Measurements from ENCODE around the gene PEX6.

Gene PEX6, protein sequence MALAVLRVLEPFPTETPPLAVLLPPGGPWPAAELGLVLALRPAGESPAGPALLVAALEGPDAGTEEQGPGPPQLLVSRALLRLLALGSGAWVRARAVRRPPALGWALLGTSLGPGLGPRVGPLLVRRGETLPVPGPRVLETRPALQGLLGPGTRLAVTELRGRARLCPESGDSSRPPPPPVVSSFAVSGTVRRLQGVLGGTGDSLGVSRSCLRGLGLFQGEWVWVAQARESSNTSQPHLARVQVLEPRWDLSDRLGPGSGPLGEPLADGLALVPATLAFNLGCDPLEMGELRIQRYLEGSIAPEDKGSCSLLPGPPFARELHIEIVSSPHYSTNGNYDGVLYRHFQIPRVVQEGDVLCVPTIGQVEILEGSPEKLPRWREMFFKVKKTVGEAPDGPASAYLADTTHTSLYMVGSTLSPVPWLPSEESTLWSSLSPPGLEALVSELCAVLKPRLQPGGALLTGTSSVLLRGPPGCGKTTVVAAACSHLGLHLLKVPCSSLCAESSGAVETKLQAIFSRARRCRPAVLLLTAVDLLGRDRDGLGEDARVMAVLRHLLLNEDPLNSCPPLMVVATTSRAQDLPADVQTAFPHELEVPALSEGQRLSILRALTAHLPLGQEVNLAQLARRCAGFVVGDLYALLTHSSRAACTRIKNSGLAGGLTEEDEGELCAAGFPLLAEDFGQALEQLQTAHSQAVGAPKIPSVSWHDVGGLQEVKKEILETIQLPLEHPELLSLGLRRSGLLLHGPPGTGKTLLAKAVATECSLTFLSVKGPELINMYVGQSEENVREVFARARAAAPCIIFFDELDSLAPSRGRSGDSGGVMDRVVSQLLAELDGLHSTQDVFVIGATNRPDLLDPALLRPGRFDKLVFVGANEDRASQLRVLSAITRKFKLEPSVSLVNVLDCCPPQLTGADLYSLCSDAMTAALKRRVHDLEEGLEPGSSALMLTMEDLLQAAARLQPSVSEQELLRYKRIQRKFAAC

DNA sequence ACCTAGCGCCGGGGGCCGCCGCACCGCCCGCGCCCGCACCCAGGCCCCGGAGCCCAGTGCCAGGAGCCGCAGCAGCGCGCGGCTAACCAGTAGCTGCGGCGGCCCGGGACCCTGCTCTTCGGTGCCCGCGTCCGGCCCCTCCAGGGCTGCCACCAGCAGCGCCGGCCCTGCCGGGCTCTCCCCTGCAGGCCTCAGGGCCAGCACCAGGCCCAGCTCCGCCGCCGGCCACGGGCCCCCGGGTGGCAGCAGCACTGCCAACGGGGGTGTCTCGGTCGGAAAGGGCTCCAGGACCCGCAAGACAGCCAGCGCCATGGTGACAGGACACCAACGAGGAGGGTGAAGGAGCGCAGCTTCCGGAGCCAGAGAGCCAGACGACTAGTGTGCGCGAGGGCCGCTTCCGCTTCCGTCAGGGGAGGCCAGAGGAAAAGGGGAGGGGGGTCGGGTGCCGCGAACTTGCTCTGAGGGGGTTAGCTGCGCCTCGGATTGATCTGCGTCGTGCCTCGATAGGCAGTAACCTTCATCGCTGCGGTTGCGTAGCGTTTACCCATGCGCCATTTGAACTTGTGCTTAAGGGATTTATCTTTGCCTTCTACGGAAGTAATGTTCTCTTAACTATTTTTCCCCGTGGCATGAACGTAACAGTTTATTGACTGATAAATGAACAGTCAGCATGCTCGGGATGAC is at the start of gene PEX6:
TSS of gene PEX6 (minus strand) at position 343 of the 684 bp plus-strand sequence. CDS start at position 312, 31 bp downstream.
- DNase-seq: peak; percentile 91

- no peak for DNase-seq
Observed at GRCh38 chr6:43026365-43026764, 47.4 kb upstream of the PEX6 start.

DNA sequence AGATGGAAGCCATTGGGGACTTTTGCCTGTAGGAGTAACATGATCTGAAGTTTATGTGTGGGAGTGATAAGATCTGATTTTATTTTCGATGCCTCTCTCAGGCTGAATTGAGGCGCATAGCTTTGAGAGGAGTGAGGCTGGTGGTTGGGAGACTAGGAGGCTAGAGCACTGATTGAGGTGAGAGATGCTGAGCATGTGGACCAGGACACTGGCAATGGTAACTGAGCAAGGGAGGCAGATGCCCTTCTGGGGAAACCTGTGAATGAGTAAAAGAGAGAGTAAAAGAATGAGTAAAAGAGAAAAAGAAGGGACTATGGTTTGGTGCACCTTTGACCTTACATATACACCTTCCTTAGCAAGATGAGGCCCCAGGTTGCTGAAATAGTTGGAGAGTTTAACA is 45.5 kb upstream of the PEX6 start:
- DNase-seq: no peak

- DNase-seq: peak; percentile 80
Observed at GRCh38 chr6:43021270-43022047, 42.5 kb upstream of the PEX6 start, which contains the start of gene RRP36. Gene RRP36, plus strand, starts transcription at chr6:43021623. Its CDS starts 32 bp downstream, at chr6:43021655.

DNA sequence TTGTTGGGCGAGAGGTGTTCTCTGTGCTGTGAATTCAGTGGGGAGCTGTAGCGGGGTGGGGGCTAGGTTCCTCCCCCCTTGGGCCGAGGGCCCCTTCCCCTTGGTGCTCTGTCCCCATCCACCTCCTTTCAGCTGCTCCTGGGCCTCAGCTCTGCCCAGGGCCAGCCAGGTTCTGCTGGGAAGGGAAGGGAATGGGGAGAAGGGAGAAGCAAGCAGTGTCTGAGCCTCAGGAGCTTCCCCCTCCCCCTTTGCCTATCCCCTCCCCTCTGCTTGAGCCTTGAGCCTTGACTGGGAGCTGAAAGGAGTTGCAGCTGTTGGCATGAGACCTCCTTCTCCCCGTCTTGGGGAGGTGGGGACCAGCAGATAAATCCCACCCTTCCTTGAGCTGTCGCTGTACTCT is 41.9 kb upstream of the PEX6 start:
- DNase-seq: no peak

- no peak for DNase-seq
Observed at GRCh38 chr6:43020052-43020705, 41.2 kb upstream of the PEX6 start.

DNA sequence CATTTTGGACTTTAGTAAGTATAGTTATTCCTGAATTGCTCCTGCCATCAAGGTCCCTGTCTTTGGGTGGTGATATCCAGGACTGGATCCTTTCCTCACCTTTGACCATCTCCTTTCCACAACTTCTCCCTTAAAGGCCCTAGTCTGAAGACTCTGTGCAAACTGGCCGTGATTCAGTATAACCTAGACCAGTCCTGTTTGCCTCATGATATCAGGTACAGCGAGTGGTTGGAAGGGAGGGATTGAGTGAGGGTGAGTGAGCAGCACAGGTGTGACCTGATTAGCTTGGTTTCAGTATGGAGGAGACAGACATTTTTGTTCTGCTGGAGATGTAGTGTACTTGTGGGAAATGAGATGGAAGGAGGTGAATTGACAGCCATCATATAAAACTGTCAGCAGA is 40.2 kb upstream of the PEX6 start:
- no peak for DNase-seq

- no peak for DNase-seq
Observed at GRCh38 chr6:43016943-43017334, 38.0 kb upstream of the PEX6 start.

- DNase-seq: no peak
Observed at GRCh38 chr6:43016176-43016942, 37.4 kb upstream of the PEX6 start.

DNA sequence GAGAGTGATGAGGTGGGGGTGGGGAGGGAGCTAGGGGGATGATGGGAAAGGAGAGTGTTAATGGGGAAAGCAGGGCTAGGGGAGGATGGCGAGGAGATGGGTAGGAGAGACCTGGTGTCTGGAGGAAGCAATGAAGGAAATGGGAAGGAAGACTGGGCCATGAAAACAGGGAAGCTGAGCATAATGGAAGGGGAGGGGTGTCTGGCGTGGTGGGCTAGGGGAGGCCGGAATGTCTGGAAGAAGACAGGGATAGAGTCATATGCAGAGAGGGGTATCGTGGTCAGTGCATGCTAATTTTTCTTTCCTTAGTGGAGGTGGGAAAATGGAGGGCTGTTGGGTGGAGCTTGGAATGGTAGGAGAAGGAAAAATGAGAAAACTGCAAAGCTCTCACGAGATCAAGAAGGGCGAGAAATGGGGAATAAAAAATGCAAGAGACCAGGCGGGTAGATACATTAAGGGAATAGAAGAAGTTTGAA is 35.5 kb upstream of the PEX6 start:
- no peak for DNase-seq

DNA sequence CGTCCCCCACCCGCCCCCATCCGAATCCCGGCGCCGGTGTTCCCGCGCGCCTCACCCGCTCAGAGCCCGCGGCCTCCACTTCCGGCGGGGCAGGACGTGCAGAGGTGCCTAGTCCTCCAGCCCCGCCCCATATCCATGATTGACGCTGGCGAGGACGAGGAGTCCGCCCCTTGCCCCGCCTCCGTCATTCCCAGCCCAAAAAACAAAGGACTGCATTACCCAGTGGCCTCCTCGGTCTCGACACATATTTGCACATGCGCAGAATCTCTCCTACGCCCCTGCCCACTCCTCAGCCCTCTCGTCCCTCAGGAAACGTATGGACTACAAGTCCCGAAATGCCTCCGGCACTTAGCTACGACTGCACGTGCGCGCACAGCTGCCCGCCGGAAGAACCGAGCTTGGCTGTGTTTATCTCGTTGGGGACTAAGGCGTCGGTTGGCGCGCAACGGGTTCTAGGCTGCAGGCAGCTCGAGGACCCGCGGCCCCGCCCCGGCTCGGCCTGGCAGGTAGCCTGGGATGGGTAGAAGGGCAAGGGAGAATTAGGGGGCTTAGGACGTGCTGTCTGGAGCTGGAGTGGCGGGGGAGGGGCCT is 35.0 kb upstream of the PEX6 start, which contains the start of the genes KLHDC3 and MEA1:
TSS of gene KLHDC3 (plus strand) at position 407 of the 591 bp plus-strand sequence. CDS start 2,944 bp downstream, outside the sequence.
TSS of gene MEA1 (minus strand) at position 104 of the 591 bp plus-strand sequence. CDS start 133 bp downstream, outside the sequence.
- DNase-seq: peak; percentile 98

GRCh38 chr6:43013097-43013842 is 34.3 kb upstream of the PEX6 start:
- DNase-seq: no peak

DNA sequence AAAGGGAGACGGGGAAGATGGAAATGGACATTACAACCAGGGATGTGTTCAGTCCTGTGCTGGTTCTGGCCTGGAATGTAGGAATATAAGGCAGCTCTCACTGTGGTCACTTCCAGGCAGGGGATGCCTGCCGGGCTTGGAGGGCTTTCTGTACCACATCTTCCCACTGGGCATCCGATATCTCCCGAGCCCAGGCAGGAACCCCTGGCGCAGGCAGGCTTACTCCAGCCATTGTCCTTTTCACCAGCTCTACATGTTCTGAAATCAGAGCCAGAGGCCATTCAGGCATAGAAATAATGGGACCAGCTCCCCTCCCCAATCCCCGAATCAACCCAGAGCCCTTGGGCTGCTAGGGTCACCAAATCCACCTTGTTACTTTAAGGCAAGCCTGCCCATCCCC is 33.4 kb upstream of the PEX6 start:
- no peak for DNase-seq

DNA sequence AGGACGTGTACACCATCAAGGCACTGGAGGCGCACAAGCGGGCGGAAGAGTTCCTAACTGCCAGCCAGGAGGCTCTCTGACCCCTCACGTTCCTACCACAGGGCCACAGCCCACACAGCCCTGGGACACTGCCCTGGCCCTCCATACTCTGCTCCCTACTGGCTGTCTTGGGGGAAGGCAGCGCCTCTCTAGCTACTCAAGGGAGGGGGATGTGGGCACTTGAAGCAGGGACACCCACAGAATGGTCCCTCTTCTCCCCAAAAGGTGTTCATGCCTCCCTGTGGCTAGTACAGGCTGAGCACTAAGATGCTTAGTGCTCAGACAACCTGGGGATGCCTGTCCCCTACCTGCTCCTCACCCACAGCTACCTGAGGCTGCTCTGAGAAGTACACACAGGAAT is 32.2 kb upstream of the PEX6 start:
- no peak for DNase-seq

DNA sequence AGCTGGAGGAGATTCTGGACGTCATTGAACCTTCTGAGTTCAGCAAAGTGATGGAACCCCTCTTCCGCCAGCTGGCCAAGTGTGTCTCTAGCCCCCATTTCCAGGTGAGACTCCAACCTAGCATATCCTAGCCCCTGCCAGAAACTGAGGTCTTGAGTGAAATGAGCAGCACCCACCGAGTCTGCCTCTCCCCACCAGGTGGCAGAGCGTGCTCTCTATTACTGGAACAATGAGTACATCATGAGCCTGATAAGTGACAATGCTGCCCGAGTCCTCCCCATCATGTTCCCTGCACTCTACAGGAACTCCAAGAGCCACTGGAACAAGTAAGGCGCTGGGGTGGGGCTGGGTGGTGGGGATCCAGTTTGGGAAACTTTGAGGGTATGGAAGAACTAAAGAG is 30.1 kb upstream of the PEX6 start:
- peak; percentile 47 for DNase-seq

DNA sequence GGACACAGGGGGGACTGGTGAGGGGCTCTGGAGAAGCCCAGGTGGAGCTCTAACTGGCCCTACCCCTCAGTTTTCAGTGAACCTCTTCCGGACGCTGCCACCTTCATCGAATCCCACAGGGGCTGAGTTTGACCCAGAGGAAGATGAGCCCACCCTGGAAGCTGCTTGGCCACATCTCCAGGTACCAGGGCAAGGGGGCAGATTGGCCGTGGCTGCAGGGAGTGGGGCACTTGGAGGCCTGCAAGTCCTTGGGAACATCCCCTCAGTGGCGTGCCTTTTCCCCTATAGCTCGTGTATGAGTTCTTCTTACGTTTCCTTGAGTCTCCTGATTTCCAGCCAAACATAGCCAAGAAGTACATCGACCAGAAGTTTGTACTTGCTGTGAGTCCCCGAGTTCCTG is 28.1 kb upstream of the PEX6 start:
- DNase-seq: no peak

DNA sequence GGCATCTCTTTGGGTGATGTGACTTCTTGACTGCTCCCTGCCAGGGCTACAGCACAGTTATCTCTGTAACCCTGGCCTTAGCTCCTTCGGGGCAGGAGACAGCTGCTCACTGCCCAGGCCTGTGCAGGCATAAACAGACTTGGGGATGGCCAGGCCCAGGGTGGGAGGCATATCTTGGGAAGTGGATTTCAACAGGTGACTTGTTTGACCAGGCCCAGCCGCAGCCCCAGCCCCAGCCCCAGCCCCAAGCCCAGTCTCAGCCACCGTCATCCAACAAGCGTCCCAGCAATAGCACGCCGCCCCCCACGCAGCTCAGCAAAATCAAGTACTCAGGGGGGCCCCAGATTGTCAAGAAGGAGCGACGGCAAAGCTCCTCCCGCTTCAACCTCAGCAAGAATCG is 27.3 kb upstream of the PEX6 start:
- no peak for DNase-seq

GRCh38 chr6:43005844-43006243 is 26.9 kb upstream of the PEX6 start:
- DNase-seq: no peak

DNA sequence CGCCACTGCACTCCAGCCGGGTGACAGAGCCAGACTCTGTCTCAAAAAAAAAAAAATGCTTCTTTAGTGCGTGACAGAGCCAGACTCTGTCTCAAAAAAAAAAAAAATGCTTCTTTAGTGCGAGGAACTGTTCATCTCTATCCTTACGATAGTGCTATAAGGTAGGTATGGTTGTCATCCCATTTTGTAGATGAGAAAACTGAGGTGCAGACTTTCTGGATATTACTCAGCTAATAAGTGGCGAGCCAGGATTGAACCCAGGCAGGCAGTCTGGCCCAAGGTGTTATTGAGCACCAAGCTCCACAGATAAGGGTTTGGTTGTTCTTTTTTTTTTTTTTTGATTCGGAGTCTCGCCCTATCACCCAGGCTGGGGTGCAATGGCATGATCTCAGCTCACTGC is 22.9 kb upstream of the PEX6 start:
- DNase-seq: no peak
